OCI-LY1 (cell line): Measurements from ENCODE around the gene IL10RB.

Experiments
- CTCF ChIP-seq: fragments of 200-600 bp; sonication (generic), shearing (Covaris generic); IDR thresholded peaks from 2 replicates; pipeline ENCODE4 v1.5.1; 2017; ENCODE audit warnings: mild to moderate bottlenecking, antibody characterized with exemption, low read length, moderate library complexity, mixed read lengths
- EZH2 ChIP-seq: fragments of 200-600 bp; sonication (generic), shearing (Covaris generic); IDR thresholded peaks from 2 replicates; pipeline ENCODE4 v1.8.0; 2017; ENCODE audit warnings: borderline replicate concordance, mixed run types, mild to moderate bottlenecking, antibody characterized with exemption, low read length, moderate library complexity, mixed read lengths

- TF ChIP-seq CTCF (no peak), EZH2 (no peak)
Measured at GRCh38 chr21:33219954-33220353, 46.2 kb upstream of the IL10RB start.
